ENCODE measurements around the gene FOSB. TPM values are rescaled to one million over a fixed set of nuclear protein-coding genes. Genes with fewer than 3 reads are reported as not detected.

FOSB gene
- total and polyA plus RNA-seq, 4 donors = 7.9 to 24.2 (median 16.4) TPM

- 32 to 60% methylated on average over 5 of the region's 5 CpGs for WGBS, 2 donors
These were observed 34.3 kb downstream of the FOSB start for GRCh38 chr19:45502111-45502510.

GRCh38 chr19:45503909-45504308 lies 36.1 kb downstream of the FOSB start:
- Histone ChIP-seq H3K4me1 (ENCODE audit: control insufficient read depth in 5 of 5, insufficient read depth in 5 of 5, low read length in 5 of 5) (peaks cover 0 to 10% (median 3%) of the 10 kb centered on the region in 5 donors), H3K9me3 (ENCODE audit: control insufficient read depth in 4 of 4, insufficient read depth in 3 of 4, low read length in 3 of 4) (no peaks in the 10 kb centered on the region), H3K27me3 (ENCODE audit: control insufficient read depth in 3 of 3, insufficient read depth in 3 of 3, low read length in 2 of 3) (peaks cover 0 to 22% (median 14%) of the 10 kb centered on the region in 3 donors), H3K36me3 (ENCODE audit: control insufficient read depth in 4 of 4, insufficient read depth in 4 of 4, low read length in 4 of 4) (no peaks in the 10 kb centered on the region), H3K27ac (ENCODE audit: low read depth in 1 of 2, low read length in 1 of 2) (no peak overlapping the region), H3K9ac (ENCODE audit: insufficient read depth in 1 of 2, low read length in 2 of 2) (no peak overlapping the region), H3K4me3 (no peak overlapping the region)
- ATAC-seq (ENCODE audit: insufficient read depth, low FRiP score) (no peak), DNase-seq (no peak)
- TF ChIP-seq, protein P1, sequence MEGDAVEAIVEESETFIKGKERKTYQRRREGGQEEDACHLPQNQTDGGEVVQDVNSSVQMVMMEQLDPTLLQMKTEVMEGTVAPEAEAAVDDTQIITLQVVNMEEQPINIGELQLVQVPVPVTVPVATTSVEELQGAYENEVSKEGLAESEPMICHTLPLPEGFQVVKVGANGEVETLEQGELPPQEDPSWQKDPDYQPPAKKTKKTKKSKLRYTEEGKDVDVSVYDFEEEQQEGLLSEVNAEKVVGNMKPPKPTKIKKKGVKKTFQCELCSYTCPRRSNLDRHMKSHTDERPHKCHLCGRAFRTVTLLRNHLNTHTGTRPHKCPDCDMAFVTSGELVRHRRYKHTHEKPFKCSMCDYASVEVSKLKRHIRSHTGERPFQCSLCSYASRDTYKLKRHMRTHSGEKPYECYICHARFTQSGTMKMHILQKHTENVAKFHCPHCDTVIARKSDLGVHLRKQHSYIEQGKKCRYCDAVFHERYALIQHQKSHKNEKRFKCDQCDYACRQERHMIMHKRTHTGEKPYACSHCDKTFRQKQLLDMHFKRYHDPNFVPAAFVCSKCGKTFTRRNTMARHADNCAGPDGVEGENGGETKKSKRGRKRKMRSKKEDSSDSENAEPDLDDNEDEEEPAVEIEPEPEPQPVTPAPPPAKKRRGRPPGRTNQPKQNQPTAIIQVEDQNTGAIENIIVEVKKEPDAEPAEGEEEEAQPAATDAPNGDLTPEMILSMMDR (IDR thresholded peaks at IDR 0.05; ENCODE audit: control extremely low read depth, extremely low read depth) = no peak
- WGBS, 2 donors = 81 to 85% methylated on average over 9 of the region's 9 CpGs

More at GRCh38 chr19:45502111-45502510, 34.3 kb downstream of the FOSB start:
- Histone ChIP-seq H3K36me3 (ENCODE audit: control insufficient read depth in 4 of 4, insufficient read depth in 4 of 4, low read length in 4 of 4) (no peaks in the 10 kb centered on the region), H3K9me3 (ENCODE audit: control insufficient read depth in 4 of 4, insufficient read depth in 3 of 4, low read length in 3 of 4) (no peaks in the 10 kb centered on the region), H3K27me3 (ENCODE audit: control insufficient read depth in 3 of 3, insufficient read depth in 3 of 3, low read length in 2 of 3) (peaks cover 0 to 31% (median 25%) of the 10 kb centered on the region in 3 donors), H3K9ac (ENCODE audit: insufficient read depth in 1 of 2, low read length in 2 of 2) (no peak overlapping the region), H3K4me3 (no peak overlapping the region), H3K27ac (ENCODE audit: low read depth in 1 of 2, low read length in 1 of 2) (peak overlapping the region in 1 of 2 donors; percentile 65), H3K4me1 (ENCODE audit: control insufficient read depth in 5 of 5, insufficient read depth in 5 of 5, low read length in 5 of 5) (peaks cover 3 to 12% (median 6%) of the 10 kb centered on the region in 5 donors)
- TF ChIP-seq, protein P1 (IDR thresholded peaks at IDR 0.05; ENCODE audit: control extremely low read depth, extremely low read depth) = no peak
- ATAC-seq (ENCODE audit: insufficient read depth, low FRiP score) = no peak
- DNase-seq = no peak

DNA sequence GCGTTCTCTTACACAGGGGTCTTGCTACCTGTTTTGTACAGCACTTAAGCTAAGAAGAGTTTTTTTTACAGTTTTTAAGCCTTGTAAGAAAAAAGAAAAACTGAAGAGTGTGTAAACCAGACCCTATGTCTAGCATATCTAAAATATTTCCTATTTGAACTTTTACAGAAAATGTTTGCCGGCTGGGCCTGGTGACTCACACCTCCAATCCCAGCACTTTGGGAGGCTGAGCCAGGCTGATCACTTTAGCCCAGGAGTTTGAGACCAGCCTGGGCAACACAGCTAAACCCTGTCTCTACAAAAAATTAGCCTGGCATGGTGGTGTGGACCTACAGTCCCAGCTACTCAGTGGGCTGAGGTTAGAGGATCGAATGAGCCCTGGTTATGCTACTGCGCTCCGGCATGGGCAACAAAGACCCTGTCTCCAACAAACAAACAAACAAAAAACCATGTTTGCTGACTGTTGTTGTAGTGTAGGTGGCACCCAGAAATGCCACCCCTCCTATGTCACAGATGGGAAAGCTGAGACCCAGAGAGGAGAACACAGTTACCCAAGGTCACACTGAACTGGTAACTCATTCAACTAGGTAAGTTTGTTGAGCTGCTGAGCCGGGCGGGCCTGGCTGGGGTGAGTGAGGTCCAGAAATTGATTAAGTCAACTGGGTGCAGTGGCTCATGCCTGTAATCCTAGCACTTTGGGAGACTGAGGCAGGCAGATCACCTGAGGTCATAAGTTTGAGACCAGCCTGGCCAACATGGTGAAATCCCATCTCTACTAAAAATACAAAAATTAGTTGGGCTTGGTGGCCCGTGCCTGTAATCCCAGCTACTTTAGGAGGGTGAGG lies 37.6 kb downstream of the FOSB start:
- ATAC-seq (ENCODE audit: insufficient read depth, low FRiP score) = no peak
- no peak for DNase-seq
- TF ChIP-seq, protein P1 (IDR thresholded peaks at IDR 0.05; ENCODE audit: control extremely low read depth, extremely low read depth) = no peak
- no peaks in the 10 kb centered on the region for H3K9me3 ChIP-seq (ENCODE audit: control insufficient read depth in 4 of 4, insufficient read depth in 3 of 4, low read length in 3 of 4)
- peaks cover 0 to 9% (median 8%) of the 10 kb centered on the region in 3 donors for H3K27me3 ChIP-seq (ENCODE audit: control insufficient read depth in 3 of 3, insufficient read depth in 3 of 3, low read length in 2 of 3)
- H3K27ac ChIP-seq (ENCODE audit: low read depth in 1 of 2, low read length in 1 of 2) = no peak overlapping the region
- 89 to 90% methylated on average over 8 of the region's 8 CpGs for WGBS, 2 donors
- no peaks in the 10 kb centered on the region for H3K36me3 ChIP-seq (ENCODE audit: control insufficient read depth in 4 of 4, insufficient read depth in 4 of 4, low read length in 4 of 4)
- H3K9ac ChIP-seq (ENCODE audit: insufficient read depth in 1 of 2, low read length in 2 of 2) = no peak overlapping the region
- H3K4me1 ChIP-seq (ENCODE audit: control insufficient read depth in 5 of 5, insufficient read depth in 5 of 5, low read length in 5 of 5) = peaks cover 3 to 16% (median 4%) of the 10 kb centered on the region in 5 donors
- H3K4me3 ChIP-seq = no peak overlapping the region

All from lung (tissue), 12 donors.